Lower lobe of right lung (tissue), 2 donors: ENCODE measurements around the gene STOX2. TPM values are rescaled to one million over a fixed set of nuclear protein-coding genes. Genes with fewer than 3 reads are reported as not detected.

Experiments
- ATAC-seq, 2 donors: fragments of 200-7000 bp; cut with Tn5 transposase; one replicate each; pipeline ENCODE4 v1.9.1; 2020 to 2022; ENCODE audit warnings: mild to moderate bottlenecking in 2 of 2, moderate library complexity in 2 of 2
- DNase-seq: peaks from one replicate; pipeline ENCODE4 v3.0.0-alpha.2; 2020
- H3K27ac ChIP-seq: fragments of 200-600 bp; one replicate; pipeline ENCODE4 v1.8.0; 2022
- H3K27me3 ChIP-seq: fragments of 200-600 bp; one replicate; pipeline ENCODE4 v1.8.0; 2022; ENCODE audit warnings: low read depth
- H3K36me3 ChIP-seq: fragments of 200-600 bp; one replicate; pipeline ENCODE4 v1.8.0; 2022; ENCODE audit warnings: mild to moderate bottlenecking
- H3K4me1 ChIP-seq: fragments of 200-600 bp; one replicate; pipeline ENCODE4 v1.8.0; 2022
- H3K4me3 ChIP-seq: fragments of 200-600 bp; one replicate; pipeline ENCODE4 v1.8.0; 2022; ENCODE audit warnings: mild to moderate bottlenecking
- H3K9me3 ChIP-seq: fragments of 200-600 bp; one replicate; pipeline ENCODE4 v1.8.0; 2022
- intact Hi-C: fragments of 100-400 bp; cut with DNase I; formaldehyde crosslinking; loops from one replicate; pipeline ENCODE4 v1.11.0; 2022
- total RNA-seq: library from RNA; stranded (reverse); fragmentation: NEBNext Ultra II Directional; extraction: Animal tissue kit (Norgen Biotek cat#: 25700); gene quantifications from one replicate; pipeline ENCODE4 v1.2.1, GENCODE V29; 2021
- TF ChIP-seq, protein P1 (sequence below): fragments of 200-600 bp; IDR thresholded peaks from one replicate; pipeline ENCODE4 v1.8.0; 2022; ENCODE audit warnings: antibody characterized with exemption, mild to moderate bottlenecking
- donor health status: DM: no; HTN: yes; CAD: no; lungs with severe emphysema.

Gene STOX2
- total RNA-seq, 1 donor from 2014 or later, result 12.8 TPM

DNA sequence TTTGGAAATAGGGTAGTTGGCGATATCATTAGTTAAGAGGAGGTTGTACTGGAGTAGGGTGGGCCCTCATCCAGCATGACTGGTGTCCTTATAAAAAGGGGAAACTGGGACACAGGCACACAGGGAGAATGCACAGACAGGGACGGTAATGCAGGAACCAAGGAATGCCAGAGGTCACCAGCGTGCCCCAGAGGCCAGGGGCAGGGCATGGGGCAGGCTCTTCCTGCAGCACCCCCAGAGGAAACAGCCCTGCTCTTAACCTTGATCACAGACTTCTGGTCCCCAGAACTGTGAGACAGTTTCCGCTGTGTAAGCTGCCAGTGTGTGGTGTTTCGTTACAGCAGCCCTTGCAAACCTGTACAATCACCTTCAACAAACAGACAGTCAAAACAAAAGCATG is 15.9 kb upstream of the STOX2 start:
- TF ChIP-seq, protein P1, sequence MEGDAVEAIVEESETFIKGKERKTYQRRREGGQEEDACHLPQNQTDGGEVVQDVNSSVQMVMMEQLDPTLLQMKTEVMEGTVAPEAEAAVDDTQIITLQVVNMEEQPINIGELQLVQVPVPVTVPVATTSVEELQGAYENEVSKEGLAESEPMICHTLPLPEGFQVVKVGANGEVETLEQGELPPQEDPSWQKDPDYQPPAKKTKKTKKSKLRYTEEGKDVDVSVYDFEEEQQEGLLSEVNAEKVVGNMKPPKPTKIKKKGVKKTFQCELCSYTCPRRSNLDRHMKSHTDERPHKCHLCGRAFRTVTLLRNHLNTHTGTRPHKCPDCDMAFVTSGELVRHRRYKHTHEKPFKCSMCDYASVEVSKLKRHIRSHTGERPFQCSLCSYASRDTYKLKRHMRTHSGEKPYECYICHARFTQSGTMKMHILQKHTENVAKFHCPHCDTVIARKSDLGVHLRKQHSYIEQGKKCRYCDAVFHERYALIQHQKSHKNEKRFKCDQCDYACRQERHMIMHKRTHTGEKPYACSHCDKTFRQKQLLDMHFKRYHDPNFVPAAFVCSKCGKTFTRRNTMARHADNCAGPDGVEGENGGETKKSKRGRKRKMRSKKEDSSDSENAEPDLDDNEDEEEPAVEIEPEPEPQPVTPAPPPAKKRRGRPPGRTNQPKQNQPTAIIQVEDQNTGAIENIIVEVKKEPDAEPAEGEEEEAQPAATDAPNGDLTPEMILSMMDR, result no peak
- Histone ChIP-seq H3K27me3 (no peaks in the 10 kb centered on the region), H3K9me3 (no peaks in the 10 kb centered on the region), H3K36me3 (no peaks in the 10 kb centered on the region), H3K4me3 (no peak overlapping the region), H3K27ac (no peak overlapping the region), H3K4me1 (no peaks in the 10 kb centered on the region)
- ATAC-seq, result no peak
- no peak for DNase-seq
- intact Hi-C loops, result no loop called here

GRCh38 chr4:183897193-183897592 is 7.9 kb upstream of the STOX2 start:
- Histone ChIP-seq H3K4me1 (no peaks in the 10 kb centered on the region), H3K36me3 (no peaks in the 10 kb centered on the region), H3K27me3 (no peaks in the 10 kb centered on the region), H3K27ac (no peak overlapping the region), H3K4me3 (no peak overlapping the region), H3K9me3 (peaks cover 9% of the 10 kb centered on the region)
- no peak for ATAC-seq
- TF ChIP-seq, protein P1, result no peak
- intact Hi-C loops, result no loop called here
- no peak for DNase-seq

DNA sequence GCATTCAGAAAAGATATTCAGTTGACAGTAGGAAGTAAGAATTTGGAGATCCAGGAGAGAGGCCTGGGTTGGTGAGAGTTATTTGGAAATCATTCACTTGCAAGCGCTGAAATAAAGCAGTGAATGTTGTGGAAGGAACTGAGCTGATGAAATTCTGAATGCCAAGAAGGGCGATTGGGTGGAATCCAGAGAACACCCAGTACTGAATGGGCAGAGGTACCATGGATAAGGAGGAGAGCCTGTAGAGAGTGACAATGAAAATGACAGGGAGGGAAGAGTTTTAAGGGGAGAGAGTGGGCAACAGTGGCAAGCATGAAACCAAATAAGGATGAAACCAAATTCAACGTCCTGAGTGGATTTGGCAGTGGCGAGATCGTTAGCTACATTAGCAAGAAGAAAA is 6.7 kb upstream of the STOX2 start:
- H3K27me3 ChIP-seq, result no peaks in the 10 kb centered on the region
- TF ChIP-seq, protein P1, result no peak
- no peak overlapping the region for H3K27ac ChIP-seq
- H3K4me1 ChIP-seq, result no peaks in the 10 kb centered on the region
- H3K9me3 ChIP-seq, result peaks cover 9% of the 10 kb centered on the region
- no peak for ATAC-seq
- H3K36me3 ChIP-seq, result no peaks in the 10 kb centered on the region
- DNase-seq, result no peak
- intact Hi-C loops, result no loop called here
- H3K4me3 ChIP-seq, result no peak overlapping the region

DNA sequence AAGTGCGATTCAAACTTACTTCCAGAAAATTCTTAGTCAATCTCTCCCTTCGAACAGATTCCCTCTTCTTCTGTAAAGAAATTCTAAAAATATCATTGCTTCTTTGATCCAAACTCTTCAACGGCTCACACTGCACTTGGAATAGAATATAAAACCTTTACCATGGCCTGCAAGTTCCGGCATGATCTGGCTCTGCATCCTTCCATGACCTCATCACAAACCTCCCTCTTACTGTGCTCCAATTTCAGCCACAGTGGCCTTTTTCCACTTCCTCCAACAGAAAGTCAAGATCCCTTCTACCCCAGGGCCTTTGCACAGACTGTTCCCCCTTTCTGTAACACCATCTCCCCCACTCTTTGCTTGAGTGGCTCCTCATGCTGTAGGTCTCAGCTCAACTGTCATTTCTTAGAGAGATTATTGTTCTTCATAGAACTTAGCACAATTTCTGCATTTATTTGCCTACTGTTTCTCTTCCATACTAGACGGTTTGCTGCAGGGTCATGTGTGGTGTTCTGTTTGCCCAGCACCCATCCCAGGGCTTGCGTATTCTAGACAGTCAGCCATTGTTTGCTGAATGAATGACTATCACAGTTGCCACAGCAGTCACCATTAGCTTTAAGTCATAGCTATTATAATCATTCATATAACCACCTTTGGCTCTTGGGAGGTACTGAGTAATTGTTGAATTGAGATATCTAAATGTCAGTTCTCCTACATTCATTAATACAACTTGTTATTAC is 1.9 kb upstream of the STOX2 start:
- ATAC-seq, result no peak
- Histone ChIP-seq H3K27me3 (peaks cover 16% of the 10 kb centered on the region), H3K4me3 (no peak overlapping the region), H3K9me3 (peaks cover 9% of the 10 kb centered on the region), H3K36me3 (no peaks in the 10 kb centered on the region), H3K27ac (no peak overlapping the region), H3K4me1 (peaks cover 26% of the 10 kb centered on the region)
- intact Hi-C loops, result no loop called here
- no peak for DNase-seq
- TF ChIP-seq, protein P1, result no peak

DNA sequence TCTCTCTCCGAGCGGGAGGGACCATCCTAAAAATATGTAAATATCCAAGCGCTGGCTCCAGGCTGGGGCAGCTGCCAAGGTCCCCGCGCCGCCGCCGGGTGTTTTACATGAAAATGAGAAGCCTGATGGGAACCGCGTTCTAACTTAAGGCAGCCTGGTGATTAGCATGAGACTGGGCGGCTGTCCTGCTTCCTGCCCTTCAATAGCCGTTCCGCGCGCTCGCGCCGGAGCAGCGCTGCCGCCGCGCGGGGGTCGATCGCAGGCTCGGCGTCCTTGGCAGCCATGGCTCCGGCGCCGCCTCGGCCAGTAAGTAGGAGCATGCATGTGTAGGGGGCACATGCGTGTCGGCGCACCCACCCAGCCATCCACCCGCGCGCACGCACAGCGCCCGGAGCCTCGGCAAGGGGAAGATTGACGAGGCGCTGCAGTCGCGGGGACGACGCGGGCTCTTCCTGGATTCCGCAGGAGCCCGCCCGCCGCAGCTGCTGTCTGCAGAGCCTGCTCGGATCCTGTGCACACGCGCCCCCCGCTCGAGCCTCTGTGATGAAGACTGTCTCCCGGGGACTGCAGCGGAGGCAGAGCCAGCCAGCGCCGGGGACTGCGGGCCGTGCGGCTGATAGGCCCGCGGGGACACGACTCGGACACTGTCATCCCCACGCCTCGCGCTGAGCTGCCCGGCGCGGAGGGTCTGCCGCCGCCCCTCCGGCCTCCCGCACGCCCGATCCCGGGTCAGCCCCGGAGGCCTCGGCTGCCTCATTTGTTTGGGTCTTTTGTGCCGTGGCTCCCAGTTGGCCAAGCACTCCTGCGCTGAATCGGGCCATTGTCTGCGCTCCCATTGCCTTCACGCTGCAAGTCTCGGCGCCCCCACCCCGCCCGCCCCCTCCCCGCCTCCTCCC is 734 bp downstream of the STOX2 start:
- TF ChIP-seq, protein P1, result no peak
- intact Hi-C loops, result no loop called here
- H3K27me3 ChIP-seq, result peaks cover 16% of the 10 kb centered on the region
- no peaks in the 10 kb centered on the region for H3K9me3 ChIP-seq
- H3K4me1 ChIP-seq, result peaks cover 26% of the 10 kb centered on the region
- H3K27ac ChIP-seq, result peak overlapping the region; percentile 22
- no peaks in the 10 kb centered on the region for H3K36me3 ChIP-seq
- DNase-seq (peak; percentile 56), ATAC-seq (peak; percentile 72 to 79)
- peak overlapping the region; percentile 68 for H3K4me3 ChIP-seq
